HEK293T (cell line): ENCODE data around the gene PGM5.

Experiments
- CTCF ChIA-PET: fragments of 350-600 bp; formaldehyde crosslinking; extraction: SDS; loops from one replicate; lab custom pipeline; 2021; ENCODE audit warnings: antibody characterized with exemption, inconsistent platforms; lab: Yijun Ruan, JAX
- POLR2A ChIA-PET: fragments of 350-600 bp; formaldehyde crosslinking; extraction: SDS; loops from one replicate; lab custom pipeline; 2020; ENCODE audit warnings: antibody characterized with exemption, inconsistent platforms; lab: Yijun Ruan, JAX
- DNase-seq: peaks from one replicate; pipeline ENCODE4 v3.0.0; 2012; ENCODE audit warnings: mixed read lengths; ENCODE audit errors: extremely low spot score
- ARNT ChIP-seq: fragments of 450-650 bp; IDR thresholded peaks from 2 replicates; pipeline ENCODE4 v1.6.1; 2017; ENCODE audit warnings: mild to moderate bottlenecking
- BHLHE40 ChIP-seq: fragments of 450-650 bp; IDR thresholded peaks from 2 replicates; pipeline ENCODE4 v1.6.1; 2016; ENCODE audit warnings: mild to moderate bottlenecking, moderate library complexity, borderline replicate concordance
- CTBP1 ChIP-seq: fragments of 450-650 bp; IDR thresholded peaks from 2 replicates; pipeline ENCODE4 v1.6.1; 2016; ENCODE audit warnings: borderline replicate concordance
- ELF4 ChIP-seq: fragments of 450-650 bp; IDR thresholded peaks from 2 replicates; pipeline ENCODE4 v1.6.1; 2017; ENCODE audit warnings: antibody characterized with exemption
- FOXA1 ChIP-seq: fragments of 450-650 bp; IDR thresholded peaks from 2 replicates; pipeline ENCODE4 v1.6.1; 2016; ENCODE audit warnings: mild to moderate bottlenecking
- FOXK2 ChIP-seq: fragments of 450-650 bp; IDR thresholded peaks from 2 replicates; pipeline ENCODE4 v1.6.1; 2016; ENCODE audit warnings: mild to moderate bottlenecking
- FOXM1 ChIP-seq: fragments of 450-650 bp; IDR thresholded peaks from 2 replicates; pipeline ENCODE4 v1.6.1; 2017; ENCODE audit warnings: mild to moderate bottlenecking, borderline replicate concordance
- HDGF ChIP-seq: fragments of 450-650 bp; IDR thresholded peaks from 2 replicates; pipeline ENCODE4 v1.6.1; 2017; ENCODE audit warnings: antibody characterized with exemption, borderline replicate concordance
- L3MBTL2 ChIP-seq: fragments of 450-650 bp; conservative IDR thresholded peaks from 2 replicates; pipeline ENCODE4 v1.6.1; 2016; ENCODE audit warnings: mild to moderate bottlenecking
- LEF1 ChIP-seq: fragments of 450-650 bp; IDR thresholded peaks from 2 replicates; pipeline ENCODE4 v1.6.1; 2017; ENCODE audit warnings: mild to moderate bottlenecking, borderline replicate concordance
- NFRKB ChIP-seq: fragments of 450-650 bp; IDR thresholded peaks from 2 replicates; pipeline ENCODE4 v1.6.1; 2016; ENCODE audit warnings: mild to moderate bottlenecking, moderate library complexity
- SP1 ChIP-seq: fragments of 450-650 bp; IDR thresholded peaks from 2 replicates; pipeline ENCODE4 v1.6.1; 2017
- SUZ12 ChIP-seq: fragments of 450-650 bp; IDR thresholded peaks from 2 replicates; pipeline ENCODE4 v1.6.1; 2016; ENCODE audit warnings: mild to moderate bottlenecking
- TARDBP ChIP-seq: fragments of 450-650 bp; IDR thresholded peaks from 2 replicates; pipeline ENCODE4 v1.6.1; 2016
- ZNF384 ChIP-seq: fragments of 450-650 bp; IDR thresholded peaks from 2 replicates; pipeline ENCODE4 v1.6.1; 2016
- TF ChIP-seq, protein P1 (sequence below): fragments of 450-650 bp; IDR thresholded peaks from 2 replicates; pipeline ENCODE4 v1.6.1; 2016

The PGM5 gene

DNA sequence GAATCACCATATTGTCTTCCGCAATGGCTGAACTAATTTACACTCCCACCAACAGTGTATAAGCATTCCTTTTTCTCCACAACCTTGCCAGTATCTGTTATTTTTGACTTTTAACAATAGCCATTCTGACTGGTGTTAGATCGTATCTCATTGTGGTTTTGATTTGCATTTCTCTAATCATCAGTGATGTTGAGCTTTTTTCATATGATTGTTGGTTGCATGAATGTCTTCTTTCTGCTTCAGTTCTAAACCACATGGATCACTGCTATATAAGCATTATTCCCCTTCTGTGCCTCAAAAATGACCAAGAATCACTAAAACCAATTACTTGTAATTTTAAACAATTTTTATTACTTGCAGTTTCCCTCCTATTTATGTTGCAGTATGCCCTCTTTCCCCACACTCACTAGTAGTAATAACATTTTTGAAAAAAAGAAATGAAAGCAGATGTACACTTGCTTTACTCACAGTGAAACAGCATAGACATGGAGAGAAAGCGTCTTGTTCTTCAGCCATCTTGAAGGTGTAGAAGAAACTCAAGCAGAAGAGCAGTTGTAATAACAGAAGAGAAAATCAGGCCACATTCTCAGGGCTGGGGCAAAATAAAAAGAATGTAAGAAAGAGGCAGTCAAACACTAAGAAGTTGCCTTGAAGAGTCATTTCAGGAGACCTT is 188.8 kb downstream of the PGM5 start:
- no peak for TF ChIP-seq TARDBP
- no peak for TF ChIP-seq SUZ12
- no peak for TF ChIP-seq SP1
- TF ChIP-seq HDGF = no peak
- no peak for TF ChIP-seq FOXM1
- no peak for TF ChIP-seq LEF1
- TF ChIP-seq, protein P1, sequence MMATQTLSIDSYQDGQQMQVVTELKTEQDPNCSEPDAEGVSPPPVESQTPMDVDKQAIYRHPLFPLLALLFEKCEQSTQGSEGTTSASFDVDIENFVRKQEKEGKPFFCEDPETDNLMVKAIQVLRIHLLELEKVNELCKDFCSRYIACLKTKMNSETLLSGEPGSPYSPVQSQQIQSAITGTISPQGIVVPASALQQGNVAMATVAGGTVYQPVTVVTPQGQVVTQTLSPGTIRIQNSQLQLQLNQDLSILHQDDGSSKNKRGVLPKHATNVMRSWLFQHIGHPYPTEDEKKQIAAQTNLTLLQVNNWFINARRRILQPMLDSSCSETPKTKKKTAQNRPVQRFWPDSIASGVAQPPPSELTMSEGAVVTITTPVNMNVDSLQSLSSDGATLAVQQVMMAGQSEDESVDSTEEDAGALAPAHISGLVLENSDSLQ = no peak
- no peak for TF ChIP-seq BHLHE40
- no peak for TF ChIP-seq L3MBTL2
- no peak for TF ChIP-seq CTBP1
- TF ChIP-seq ARNT = no peak
- no peak for TF ChIP-seq FOXA1
- no peak for TF ChIP-seq ZNF384
- no peak for TF ChIP-seq NFRKB
- no peak for TF ChIP-seq FOXK2
- TF ChIP-seq ELF4 = no peak
- CTCF ChIA-PET = no interaction called here
- POLR2A ChIA-PET = no interaction called here
- no peak for DNase-seq

DNA sequence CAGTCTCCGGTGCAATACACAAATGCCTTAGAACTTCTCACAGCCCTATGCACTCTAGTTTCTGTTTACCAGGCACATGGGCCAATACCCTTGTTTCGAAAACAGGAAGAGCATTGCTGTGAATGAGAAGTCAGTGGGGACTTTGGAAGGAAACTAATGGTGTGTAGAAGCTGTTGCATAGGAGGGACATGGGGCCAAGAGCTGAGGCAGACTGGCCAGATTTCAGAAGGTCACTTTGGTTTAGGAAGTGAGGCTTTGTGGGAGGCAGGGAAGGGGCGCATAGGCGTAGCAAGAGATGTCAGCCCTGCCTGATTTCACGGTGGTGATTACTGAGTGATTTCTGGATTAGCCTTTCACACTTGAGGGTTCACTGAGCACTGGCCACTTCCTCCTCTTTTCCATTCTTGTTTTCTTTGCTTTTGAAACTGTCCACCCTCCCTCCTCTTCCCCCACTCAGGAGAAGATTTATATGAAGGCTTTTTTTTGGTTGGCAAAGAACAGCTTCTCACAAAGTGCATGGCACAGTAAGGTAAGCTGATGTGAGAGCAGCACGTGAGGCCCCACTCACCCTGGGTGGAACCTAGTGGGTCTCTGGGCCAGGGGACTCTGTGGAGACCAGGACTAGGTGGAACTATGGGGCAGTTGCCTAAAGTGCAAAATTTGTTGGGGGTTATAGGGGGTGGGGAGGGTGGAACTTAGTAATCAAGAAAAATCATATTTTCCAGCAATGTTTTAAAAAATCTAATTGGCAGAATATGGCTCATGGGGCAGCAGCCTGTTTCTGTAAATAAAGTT is 190.4 kb downstream of the PGM5 start:
- no peak for TF ChIP-seq ARNT
- no peak for TF ChIP-seq FOXA1
- TF ChIP-seq BHLHE40 = no peak
- TF ChIP-seq ELF4 = no peak
- no peak for TF ChIP-seq ZNF384
- TF ChIP-seq TARDBP = no peak
- TF ChIP-seq, protein P1 = no peak
- no peak for TF ChIP-seq FOXM1
- no peak for TF ChIP-seq L3MBTL2
- TF ChIP-seq SP1 = no peak
- no peak for TF ChIP-seq FOXK2
- CTCF ChIA-PET = no interaction called here
- POLR2A ChIA-PET = no interaction called here
- no peak for DNase-seq

DNA sequence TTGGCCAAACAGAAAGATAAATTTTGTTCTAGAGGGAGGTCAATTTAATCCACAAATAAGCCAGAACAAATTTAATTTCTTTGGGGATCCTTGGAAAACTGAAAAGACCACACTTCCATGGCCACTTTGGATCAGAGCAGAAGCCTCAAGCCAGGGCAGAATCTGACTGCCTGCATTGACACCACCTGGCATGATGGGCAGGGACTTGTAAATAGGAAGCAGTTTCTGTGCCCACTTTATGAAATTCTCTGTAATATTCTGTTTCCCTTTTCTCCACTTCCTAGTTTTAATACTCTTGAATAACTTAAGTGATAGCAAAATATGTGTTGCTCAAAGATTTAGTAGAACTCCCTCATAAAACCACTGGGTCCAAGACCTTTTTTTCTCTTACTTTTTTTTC is 191.0 kb downstream of the PGM5 start:
- CTCF ChIA-PET = no interaction called here
- POLR2A ChIA-PET = no interaction called here
- TF ChIP-seq FOXK2 (no peak), SUZ12 (no peak), LEF1 (no peak), FOXA1 (no peak), L3MBTL2 (no peak), SP1 (no peak)
- TF ChIP-seq, protein P1 = no peak
- DNase-seq = no peak

DNA sequence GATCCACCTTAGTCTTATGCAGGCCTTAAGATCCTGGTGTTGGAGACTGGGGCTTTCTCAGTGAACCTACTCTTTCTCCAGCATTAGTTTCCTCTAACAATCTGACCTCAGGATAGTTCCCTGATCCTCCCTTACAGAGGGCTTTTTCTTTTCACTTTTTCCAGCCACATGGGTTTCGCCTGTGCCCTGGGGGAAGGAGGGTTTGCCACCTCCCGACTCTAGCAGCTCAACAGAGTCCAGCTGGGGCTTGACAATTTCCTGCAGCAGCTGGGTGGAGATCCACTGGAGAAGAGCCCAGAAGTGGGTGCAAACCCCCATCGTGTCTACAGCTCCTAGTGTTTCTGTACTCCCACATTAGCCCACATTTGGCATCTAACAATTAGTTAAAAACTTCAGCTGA is 191.8 kb downstream of the PGM5 start:
- no peak for TF ChIP-seq ARNT
- TF ChIP-seq LEF1 = no peak
- no peak for TF ChIP-seq BHLHE40
- TF ChIP-seq SP1 = no peak
- TF ChIP-seq, protein P1 = no peak
- TF ChIP-seq TARDBP = no peak
- CTCF ChIA-PET = no interaction called here
- no peak for DNase-seq
- POLR2A ChIA-PET = no interaction called here

DNA sequence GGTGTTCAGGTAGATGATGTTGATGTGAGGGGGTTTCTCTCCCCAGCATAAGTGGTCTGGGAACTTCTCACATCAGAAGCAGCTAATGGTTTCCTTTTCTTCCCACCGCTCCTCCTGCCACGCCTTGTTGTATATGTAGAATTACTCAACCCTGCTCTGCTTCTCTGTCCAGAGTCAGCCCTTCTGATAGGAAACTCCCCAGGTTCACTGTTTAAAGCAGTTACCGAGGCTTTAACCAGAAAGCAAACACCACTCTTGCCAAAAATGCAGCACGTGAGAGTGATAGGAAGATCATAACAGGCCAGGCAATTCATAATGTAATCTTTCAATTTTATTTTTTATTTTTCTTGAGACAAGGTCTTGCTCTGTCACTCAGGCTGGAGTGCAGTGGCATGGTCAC is 194.8 kb downstream of the PGM5 start:
- TF ChIP-seq NFRKB (no peak), L3MBTL2 (no peak), HDGF (no peak), FOXM1 (no peak), ELF4 (no peak), LEF1 (no peak), SUZ12 (no peak), SP1 (no peak)
- TF ChIP-seq, protein P1 = no peak
- ChIA-PET POLR2A (no interaction called here), CTCF (no interaction called here)
- no peak for DNase-seq
